Measurements from ENCODE around the gene HIPK3. TPM values are rescaled to one million over a fixed set of nuclear protein-coding genes. Genes with fewer than 3 reads are reported as not detected.

HIPK3 gene
- polyA plus RNA-seq, 1 donor (not counting 4 experiments of a cell fraction or from before 2014, with no cell fraction given) = 37.3 TPM

DNA sequence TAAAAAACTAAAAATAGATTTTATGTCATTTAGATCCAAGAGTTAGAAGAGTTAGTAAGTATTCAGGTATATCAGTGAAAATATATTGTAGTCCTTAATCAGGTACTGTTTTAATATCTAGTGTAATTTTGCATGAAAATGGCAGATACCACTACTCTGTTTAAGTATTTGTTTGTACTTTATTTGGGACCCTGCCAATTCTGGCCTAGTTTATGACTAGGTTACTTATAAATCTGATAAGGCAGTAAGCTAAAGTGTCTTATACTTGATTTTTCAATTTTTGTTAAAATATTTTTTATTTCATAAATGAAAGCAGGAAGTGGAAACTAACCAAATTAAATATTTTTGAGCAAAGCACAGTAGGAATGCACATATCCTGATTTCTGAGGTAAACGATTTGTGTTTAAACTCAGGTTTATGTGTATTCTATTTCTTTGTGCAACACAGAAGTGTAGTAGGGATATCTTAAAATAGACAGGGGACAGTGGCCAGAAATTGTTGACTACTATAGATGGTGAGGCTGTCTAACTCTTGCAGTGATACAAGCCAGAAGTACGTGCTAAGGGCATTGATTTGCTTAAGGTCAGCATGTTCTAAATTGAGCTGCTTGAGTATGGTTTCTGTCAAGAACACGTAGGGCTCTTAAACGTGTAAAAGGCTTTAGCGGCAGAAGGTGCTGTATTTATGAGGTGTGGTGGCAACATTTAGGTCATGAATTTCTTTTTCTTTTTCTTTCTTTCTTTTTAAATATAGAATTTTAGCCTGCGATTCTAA, 34.0 kb downstream of the HIPK3 start:
- H3K9ac ChIP-seq (ENCODE audit: control insufficient read depth, extremely low read depth, insufficient read depth, low read length) = no peak overlapping the region
- H3K4me3 ChIP-seq (ENCODE audit: control insufficient read depth in 2 of 3, extremely low read depth in 1 of 3, insufficient read depth in 2 of 3, low read depth in 1 of 3, low read length in 3 of 3) = no peak overlapping the region
- peaks cover 82% of the 10 kb centered on the region for H3K79me2 ChIP-seq (ENCODE audit: control insufficient read depth, insufficient read depth, low read length)
- H3K27ac ChIP-seq (ENCODE audit: control insufficient read depth, insufficient read depth, low read length) = no peak overlapping the region
- H3K4me2 ChIP-seq (ENCODE audit: control insufficient read depth, extremely low read depth, insufficient read depth, low read depth, low read length) = no peak overlapping the region
- H3K36me3 ChIP-seq (ENCODE audit: control insufficient read depth in 2 of 2, extremely low read depth in 1 of 2, insufficient read depth in 2 of 2, low read length in 2 of 2) = peaks cover 6 to 10% of the 10 kb centered on the region in 2 experiments
- FAIRE-seq (no peak), DNase-seq (ENCODE audit: low read depth, low spot score) (no peak)
- no peak overlapping the region for H2AFZ ChIP-seq (ENCODE audit: control insufficient read depth, low read length)
- dilution Hi-C loops (cut with MboI; ENCODE audit: extremely low pct_ligation_motif_present, low sequenced_read_pairs) = no loop called here
- H3K9me1 ChIP-seq (ENCODE audit: control insufficient read depth, extremely low read depth, insufficient read depth, low read length) = peaks cover 3% of the 10 kb centered on the region
- peaks cover 3% of the 10 kb centered on the region for H4K20me1 ChIP-seq (ENCODE audit: control insufficient read depth, extremely low read depth, insufficient read depth, low read length)
- H3K9me3 ChIP-seq (ENCODE audit: control insufficient read depth, low read depth, low read length) = no peaks in the 10 kb centered on the region
- TF ChIP-seq, protein P1, sequence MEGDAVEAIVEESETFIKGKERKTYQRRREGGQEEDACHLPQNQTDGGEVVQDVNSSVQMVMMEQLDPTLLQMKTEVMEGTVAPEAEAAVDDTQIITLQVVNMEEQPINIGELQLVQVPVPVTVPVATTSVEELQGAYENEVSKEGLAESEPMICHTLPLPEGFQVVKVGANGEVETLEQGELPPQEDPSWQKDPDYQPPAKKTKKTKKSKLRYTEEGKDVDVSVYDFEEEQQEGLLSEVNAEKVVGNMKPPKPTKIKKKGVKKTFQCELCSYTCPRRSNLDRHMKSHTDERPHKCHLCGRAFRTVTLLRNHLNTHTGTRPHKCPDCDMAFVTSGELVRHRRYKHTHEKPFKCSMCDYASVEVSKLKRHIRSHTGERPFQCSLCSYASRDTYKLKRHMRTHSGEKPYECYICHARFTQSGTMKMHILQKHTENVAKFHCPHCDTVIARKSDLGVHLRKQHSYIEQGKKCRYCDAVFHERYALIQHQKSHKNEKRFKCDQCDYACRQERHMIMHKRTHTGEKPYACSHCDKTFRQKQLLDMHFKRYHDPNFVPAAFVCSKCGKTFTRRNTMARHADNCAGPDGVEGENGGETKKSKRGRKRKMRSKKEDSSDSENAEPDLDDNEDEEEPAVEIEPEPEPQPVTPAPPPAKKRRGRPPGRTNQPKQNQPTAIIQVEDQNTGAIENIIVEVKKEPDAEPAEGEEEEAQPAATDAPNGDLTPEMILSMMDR (optimal IDR thresholded peaks at IDR 0.05 in 1 of 3, IDR thresholded peaks at IDR 0.05 in 1 of 3, conservative IDR thresholded peaks at IDR 0.05 in 1 of 3; ENCODE audit: extremely low read depth in 1 of 3, insufficient read depth in 2 of 3, low read length in 3 of 3) = no peak
- no peak for TF ChIP-seq EZH2 (IDR thresholded peaks at IDR 0.05; ENCODE audit: low read length)
- no peaks in the 10 kb centered on the region for H3K27me3 ChIP-seq (ENCODE audit: control insufficient read depth, extremely low read depth, insufficient read depth, low read length)
- no peaks in the 10 kb centered on the region for H3K4me1 ChIP-seq (ENCODE audit: control insufficient read depth, extremely low read depth, insufficient read depth, low read length)

DNA sequence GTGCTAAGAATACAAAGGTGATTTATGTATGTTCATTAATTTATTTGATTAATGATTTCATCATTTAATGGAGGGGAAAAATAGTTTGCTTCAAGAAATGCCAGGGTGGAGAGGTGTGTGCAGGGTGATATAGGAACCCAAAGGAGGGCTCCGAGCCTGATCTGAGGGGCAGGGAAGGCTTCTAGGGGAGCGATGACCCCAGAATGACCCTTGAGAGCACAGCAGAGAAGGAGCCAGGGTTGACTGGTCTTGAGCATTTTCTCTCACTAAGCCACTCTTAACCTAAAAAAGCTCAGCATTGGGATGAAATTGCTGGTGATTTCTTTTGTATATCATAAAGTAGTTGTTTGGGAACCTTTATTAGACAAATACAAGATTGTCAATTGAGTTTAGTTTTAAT, 35.1 kb downstream of the HIPK3 start:
- H3K4me1 ChIP-seq (ENCODE audit: control insufficient read depth, extremely low read depth, insufficient read depth, low read length) = no peaks in the 10 kb centered on the region
- no peak for FAIRE-seq
- DNase-seq (ENCODE audit: low read depth, low spot score) = no peak
- TF ChIP-seq, protein P1 (optimal IDR thresholded peaks at IDR 0.05 in 1 of 3, IDR thresholded peaks at IDR 0.05 in 1 of 3, conservative IDR thresholded peaks at IDR 0.05 in 1 of 3; ENCODE audit: extremely low read depth in 1 of 3, insufficient read depth in 2 of 3, low read length in 3 of 3) = no peak
- TF ChIP-seq EZH2 (IDR thresholded peaks at IDR 0.05; ENCODE audit: low read length) = no peak
- no peak overlapping the region for H2AFZ ChIP-seq (ENCODE audit: control insufficient read depth, low read length)
- H3K4me2 ChIP-seq (ENCODE audit: control insufficient read depth, extremely low read depth, insufficient read depth, low read depth, low read length) = no peak overlapping the region
- H3K36me3 ChIP-seq (ENCODE audit: control insufficient read depth in 2 of 2, extremely low read depth in 1 of 2, insufficient read depth in 2 of 2, low read length in 2 of 2) = peaks cover 4 to 10% of the 10 kb centered on the region in 2 experiments
- peaks cover 3% of the 10 kb centered on the region for H4K20me1 ChIP-seq (ENCODE audit: control insufficient read depth, extremely low read depth, insufficient read depth, low read length)
- no peak overlapping the region for H3K4me3 ChIP-seq (ENCODE audit: control insufficient read depth in 2 of 3, extremely low read depth in 1 of 3, insufficient read depth in 2 of 3, low read depth in 1 of 3, low read length in 3 of 3)
- no peaks in the 10 kb centered on the region for H3K27me3 ChIP-seq (ENCODE audit: control insufficient read depth, extremely low read depth, insufficient read depth, low read length)
- dilution Hi-C loops (cut with MboI; ENCODE audit: extremely low pct_ligation_motif_present, low sequenced_read_pairs) = no loop called here
- H3K9me1 ChIP-seq (ENCODE audit: control insufficient read depth, extremely low read depth, insufficient read depth, low read length) = peaks cover 3% of the 10 kb centered on the region
- no peak overlapping the region for H3K9ac ChIP-seq (ENCODE audit: control insufficient read depth, extremely low read depth, insufficient read depth, low read length)
- no peak overlapping the region for H3K27ac ChIP-seq (ENCODE audit: control insufficient read depth, insufficient read depth, low read length)
- H3K9me3 ChIP-seq (ENCODE audit: control insufficient read depth, low read depth, low read length) = no peaks in the 10 kb centered on the region
- H3K79me2 ChIP-seq (ENCODE audit: control insufficient read depth, insufficient read depth, low read length) = peaks cover 81% of the 10 kb centered on the region

All from keratinocyte (primary cell).